Testis (tissue), 3 donors: ENCODE results near the gene SLC30A4. TPM values are rescaled to one million over a fixed set of nuclear protein-coding genes. Genes with fewer than 3 reads are reported as not detected.
A peak's percentile ranks its signal among the peaks of the same experiment; 100 is the strongest.

Source experiments
- DNase-seq: peaks from one replicate; pipeline ENCODE4 v3.0.0-alpha.2; 2019
- H3K27ac ChIP-seq, 2 donors: fragments of 200-600 bp; sonication (generic); one replicate each; pipeline ENCODE4 v1.5.1; 2019
- H3K27me3 ChIP-seq: fragments of 200-600 bp; sonication (generic); one replicate; pipeline ENCODE4 v1.5.1; 2019
- H3K36me3 ChIP-seq: fragments of 200-600 bp; sonication (generic); one replicate; pipeline ENCODE4 v1.5.1; 2017; ENCODE audit warnings: low read depth; ENCODE audit errors: missing control alignments
- H3K4me1 ChIP-seq: fragments of 200-600 bp; sonication (generic); one replicate; pipeline ENCODE4 v1.5.1; 2019
- H3K4me3 ChIP-seq, 2 donors: fragments of 200-600 bp; sonication (generic); one replicate each; pipeline ENCODE4 v1.5.1; 2017 to 2019
- H3K9me3 ChIP-seq: fragments of 200-600 bp; sonication (generic); one replicate; pipeline ENCODE4 v1.5.1; 2017
- POLR2A ChIP-seq: fragments of 450-650 bp; IDR thresholded peaks from one replicate; pipeline ENCODE4 v1.6.1; 2017; ENCODE audit warnings: antibody characterized with exemption, mild to moderate bottlenecking, moderate library complexity
- WGBS, 2 donors: methylation state at CpG; one replicate each; pipeline ENCODE4 v1.1.5; 2018; 5-methylcytosine and 5-hydroxymethylcytosine counted together
- intact Hi-C: fragments of 100-400 bp; cut with DNase I; formaldehyde crosslinking; loops from one replicate; pipeline ENCODE4 v1.15.1; 2023; ENCODE audit warnings: low total_unique reads
- polyA plus RNA-seq: library from polyadenylated mRNA; stranded (reverse); fragments of 350-450 nt; fragmentation: Illumina TruSeq; extraction: RNeasy Lipid Tissue Mini Kit (QIAGEN cat#74804); gene quantifications from one replicate; pipeline ENCODE4 v1.2.3, GENCODE V29; 2014; ENCODE audit warnings: low read depth, low replicate concordance; ENCODE audit not compliant: insufficient read depth
- total RNA-seq, 2 donors: library from RNA; depleted of rRNA; stranded (reverse); fragments of >200 nt; gene quantifications; one replicate each; pipeline ENCODE4 v1.2.3, GENCODE V29; 2016
- TF ChIP-seq, protein P1 (sequence below), 3 experiments: fragments of 450-650 bp in 2 of 3; fragments of 200-600 bp in 1 of 3; sonication (generic) in 1 of 3; IDR thresholded peaks; one replicate each; pipeline ENCODE4 v1.5.1; 2016 to 2019; ENCODE audit warnings: antibody characterized with exemption in 3 of 3, mild to moderate bottlenecking in 2 of 3, moderate library complexity in 1 of 3

SLC30A4 gene
- total and polyA plus RNA-seq, 3 donors from 2014 or later, result 18.8 to 32.6 (median 28.1) TPM

DNA sequence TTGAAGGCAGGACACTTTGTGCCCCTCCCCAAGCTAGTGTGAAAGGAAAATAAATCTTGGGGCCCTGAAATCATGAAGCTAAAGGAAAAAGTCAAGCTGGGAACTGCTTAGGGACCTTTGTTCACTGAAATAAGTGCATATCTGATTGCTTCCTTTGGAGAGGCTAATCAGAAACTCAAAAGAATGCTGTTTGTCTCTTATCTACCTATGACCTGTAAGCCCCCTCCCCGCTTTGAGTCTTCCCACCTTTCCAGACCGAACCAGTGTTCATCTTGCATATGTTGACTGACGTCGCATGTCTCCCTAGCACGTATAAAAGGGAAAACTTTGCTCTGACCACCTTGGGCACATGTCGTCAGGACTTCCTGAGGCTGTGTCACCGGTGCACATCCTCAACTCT lies 53.1 kb downstream of the SLC30A4 start:
- H3K4me3 ChIP-seq, result no peak overlapping the region
- TF ChIP-seq, protein P1, sequence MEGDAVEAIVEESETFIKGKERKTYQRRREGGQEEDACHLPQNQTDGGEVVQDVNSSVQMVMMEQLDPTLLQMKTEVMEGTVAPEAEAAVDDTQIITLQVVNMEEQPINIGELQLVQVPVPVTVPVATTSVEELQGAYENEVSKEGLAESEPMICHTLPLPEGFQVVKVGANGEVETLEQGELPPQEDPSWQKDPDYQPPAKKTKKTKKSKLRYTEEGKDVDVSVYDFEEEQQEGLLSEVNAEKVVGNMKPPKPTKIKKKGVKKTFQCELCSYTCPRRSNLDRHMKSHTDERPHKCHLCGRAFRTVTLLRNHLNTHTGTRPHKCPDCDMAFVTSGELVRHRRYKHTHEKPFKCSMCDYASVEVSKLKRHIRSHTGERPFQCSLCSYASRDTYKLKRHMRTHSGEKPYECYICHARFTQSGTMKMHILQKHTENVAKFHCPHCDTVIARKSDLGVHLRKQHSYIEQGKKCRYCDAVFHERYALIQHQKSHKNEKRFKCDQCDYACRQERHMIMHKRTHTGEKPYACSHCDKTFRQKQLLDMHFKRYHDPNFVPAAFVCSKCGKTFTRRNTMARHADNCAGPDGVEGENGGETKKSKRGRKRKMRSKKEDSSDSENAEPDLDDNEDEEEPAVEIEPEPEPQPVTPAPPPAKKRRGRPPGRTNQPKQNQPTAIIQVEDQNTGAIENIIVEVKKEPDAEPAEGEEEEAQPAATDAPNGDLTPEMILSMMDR (IDR thresholded peaks at IDR 0.05), result no peak
- no peak for TF ChIP-seq POLR2A
- intact Hi-C loops, result no loop called here
- H3K9me3 ChIP-seq, result no peaks in the 10 kb centered on the region
- H3K27ac ChIP-seq, result no peak overlapping the region
- no peaks in the 10 kb centered on the region for H3K36me3 ChIP-seq
- 68 to 69% methylated on average over 7 of the region's 7 CpGs for WGBS, 2 donors
- DNase-seq, result no peak
- no peaks in the 10 kb centered on the region for H3K27me3 ChIP-seq
- no peaks in the 10 kb centered on the region for H3K4me1 ChIP-seq

DNA sequence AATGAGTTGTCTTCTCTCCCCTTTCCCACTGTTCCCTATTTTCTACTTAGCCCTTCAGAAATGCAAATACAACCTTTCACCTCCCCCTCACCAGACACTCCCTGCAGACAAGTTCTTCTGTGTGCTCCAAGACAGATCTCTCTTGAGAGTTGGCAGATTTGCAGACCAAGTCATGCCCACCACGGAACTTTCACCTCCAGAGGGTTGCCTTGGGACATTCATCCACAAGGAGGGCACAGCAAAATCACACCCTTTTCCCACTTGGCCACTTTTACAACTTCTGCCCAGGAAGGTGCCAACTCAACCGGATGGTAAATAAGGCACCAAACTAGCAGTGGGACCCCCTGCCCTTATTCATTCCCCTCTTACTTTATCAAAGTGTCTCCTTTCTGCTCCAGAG lies 53.5 kb downstream of the SLC30A4 start:
- no peak for TF ChIP-seq POLR2A
- TF ChIP-seq, protein P1 (IDR thresholded peaks at IDR 0.05), result no peak
- DNase-seq, result no peak
- intact Hi-C loops, result no loop called here

DNA sequence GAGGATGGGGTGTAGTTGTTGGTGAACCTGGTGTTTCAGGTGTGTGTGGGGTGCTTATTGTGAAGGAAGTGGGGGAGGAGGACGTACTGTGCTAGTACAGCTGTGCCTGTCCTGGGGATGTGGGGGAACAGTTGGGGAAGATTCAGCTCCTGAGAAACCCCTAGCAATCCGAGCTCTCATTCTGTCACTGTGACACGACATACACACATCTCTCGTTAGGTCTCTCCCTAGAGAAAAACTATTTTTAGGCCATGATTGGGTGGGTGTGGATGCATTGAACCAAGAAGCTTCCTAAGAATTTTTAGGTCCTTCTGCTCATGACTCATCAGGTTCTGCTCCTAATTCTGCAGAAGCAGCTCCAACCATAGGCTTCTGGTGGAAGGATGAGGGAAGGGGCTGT lies 54.3 kb downstream of the SLC30A4 start:
- Histone ChIP-seq H3K4me3 (no peak overlapping the region), H3K4me1 (no peaks in the 10 kb centered on the region), H3K9me3 (no peaks in the 10 kb centered on the region), H3K36me3 (no peaks in the 10 kb centered on the region), H3K27me3 (no peaks in the 10 kb centered on the region), H3K27ac (no peak overlapping the region)
- TF ChIP-seq, protein P1 (IDR thresholded peaks at IDR 0.05), result no peak
- no peak for TF ChIP-seq POLR2A
- intact Hi-C loops, result no loop called here
- 60 to 82% methylated on average over 4 of the region's 4 CpGs for WGBS, 2 donors
- no peak for DNase-seq

More for the DNA sequence above, 53.5 kb downstream of the SLC30A4 start:
- Histone ChIP-seq H3K36me3 (no peaks in the 10 kb centered on the region), H3K27ac (no peak overlapping the region), H3K9me3 (no peaks in the 10 kb centered on the region), H3K4me1 (no peaks in the 10 kb centered on the region), H3K4me3 (no peak overlapping the region), H3K27me3 (no peaks in the 10 kb centered on the region)
- WGBS, 2 donors, result 59 to 68% methylated on average over 2 of the region's 2 CpGs

DNA sequence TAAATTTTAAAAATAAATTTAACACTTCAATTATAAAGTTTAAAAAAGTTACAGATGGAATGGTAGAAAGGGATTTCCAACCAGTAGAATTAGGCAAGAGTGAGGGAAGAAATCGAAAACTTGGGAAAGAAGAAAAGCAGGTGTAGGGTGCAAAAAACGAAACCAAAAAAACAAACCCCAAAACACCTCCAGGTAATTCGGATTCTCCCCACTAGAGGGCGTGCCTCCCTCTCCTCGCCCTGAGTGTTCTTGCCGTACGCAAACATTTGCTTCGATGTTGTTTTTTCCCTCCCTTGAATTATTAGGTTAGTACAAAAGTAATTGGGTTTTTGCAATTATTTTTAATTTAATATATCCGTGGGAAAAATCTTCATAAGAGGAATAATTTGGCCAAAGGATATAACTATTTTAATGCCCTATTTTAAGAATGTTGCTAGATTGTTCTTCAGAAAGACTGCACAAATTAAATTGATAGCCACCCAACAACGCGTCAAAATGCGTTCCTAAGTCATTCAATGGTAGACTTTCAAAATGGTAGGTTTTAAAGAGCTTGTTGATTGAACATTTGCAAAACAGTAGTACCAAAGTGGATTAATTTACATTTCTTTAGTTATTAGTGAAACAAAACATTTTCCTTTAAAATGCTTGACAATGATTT lies 63.7 kb downstream of the SLC30A4 start:
- Histone ChIP-seq H3K27ac (no peak overlapping the region), H3K27me3 (no peaks in the 10 kb centered on the region), H3K9me3 (no peaks in the 10 kb centered on the region), H3K4me3 (peak overlapping the region; percentile 29 to 40), H3K4me1 (no peaks in the 10 kb centered on the region), H3K36me3 (no peaks in the 10 kb centered on the region)
- peak; percentile 88 for DNase-seq
- intact Hi-C loops, result no loop called here
- WGBS, 2 donors, result 7 to 8% methylated on average over 12 of the region's 12 CpGs
- TF ChIP-seq POLR2A, result no peak
- TF ChIP-seq, protein P1 (IDR thresholded peaks at IDR 0.05), result peak; percentile 89 to 96 (median 91)
